Nephron progenitor cell (in vitro differentiated cells): ENCODE data around the gene LGALS1.

Source experiments
- DNase-seq: peaks from one replicate; pipeline ENCODE4 v3.0.0; 2021
- H3K27ac Mint-ChIP-seq: 2 replicates; pipeline ENCODE4 v1.8.0; 2021; ENCODE audit warnings: mild to moderate bottlenecking, moderate library complexity, mixed read lengths
- H3K27me3 Mint-ChIP-seq: 2 replicates; pipeline ENCODE4 v1.8.0; 2021; ENCODE audit warnings: mild to moderate bottlenecking, low read depth, mixed read lengths; ENCODE audit not compliant: poor library complexity
- H3K36me3 Mint-ChIP-seq: 2 replicates; pipeline ENCODE4 v1.8.0; 2021; ENCODE audit warnings: low read depth, mixed read lengths
- H3K4me1 Mint-ChIP-seq: 2 replicates; pipeline ENCODE4 v1.8.0; 2021; ENCODE audit warnings: mixed read lengths
- H3K4me3 Mint-ChIP-seq: 2 replicates; pipeline ENCODE4 v1.8.0; 2021; ENCODE audit warnings: mild to moderate bottlenecking, moderate library complexity, mixed read lengths
- H3K9me3 Mint-ChIP-seq: 2 replicates; pipeline ENCODE4 v1.8.0; 2021; ENCODE audit warnings: mild to moderate bottlenecking, moderate library complexity, mixed read lengths
- TF ChIP-seq, protein P1 (sequence below): fragments of 200-600 bp; sonication (generic); IDR thresholded peaks from 2 replicates; pipeline ENCODE4 v1.5.0; 2021; ENCODE audit warnings: antibody characterized with exemption

LGALS1 gene

DNA sequence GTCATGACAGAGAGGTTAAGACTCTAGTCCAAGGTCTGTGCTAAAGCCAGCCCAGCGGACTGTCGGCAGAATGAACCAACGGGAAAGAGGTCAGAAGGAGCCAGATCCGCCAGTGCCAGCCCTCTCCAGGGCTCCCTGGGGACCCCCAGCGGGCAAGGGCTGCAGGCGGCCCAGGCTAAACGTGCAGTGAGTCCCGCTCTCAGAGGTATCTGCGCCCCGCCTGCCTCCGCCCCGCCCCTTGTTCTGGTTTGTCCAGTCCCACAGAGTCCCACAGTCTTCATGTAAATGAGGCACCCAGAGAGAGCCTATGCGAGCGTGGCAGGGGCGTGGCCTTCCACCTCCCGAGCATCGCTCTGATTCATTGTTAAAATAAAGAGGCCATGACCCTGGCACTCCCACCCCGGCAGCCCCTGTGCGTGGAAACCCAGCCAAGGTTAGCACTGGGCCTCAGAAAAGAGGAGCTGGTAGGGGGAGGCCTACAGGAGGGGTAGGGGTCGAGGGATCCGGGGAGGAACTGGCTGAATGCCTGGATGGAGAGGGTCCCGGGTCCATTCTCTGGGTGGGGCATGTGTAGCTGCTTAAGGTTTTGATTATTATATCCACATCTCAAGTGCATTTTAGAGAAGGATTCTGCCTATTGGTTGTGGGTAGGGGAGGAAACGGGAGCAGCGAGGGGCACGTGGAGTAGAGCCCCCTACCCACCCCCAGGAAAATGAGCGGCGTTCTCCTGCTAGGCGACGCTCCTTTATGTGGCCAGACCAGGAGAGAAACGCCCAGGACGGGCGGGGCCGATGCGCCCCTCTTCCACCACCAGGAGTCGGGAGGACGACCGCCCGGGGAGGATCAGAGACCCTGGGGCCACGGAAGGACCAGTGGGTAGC, 21.5 kb downstream of the LGALS1 start, which contains the start of gene TRIOBP:
TRIOBP (plus strand) TSS at position 392 of the 881 bp plus-strand sequence. CDS start 4,318 bp downstream, outside the sequence.
- peak within 1 kb of the TSS; percentile 98 for H3K27ac Mint-ChIP-seq

DNA sequence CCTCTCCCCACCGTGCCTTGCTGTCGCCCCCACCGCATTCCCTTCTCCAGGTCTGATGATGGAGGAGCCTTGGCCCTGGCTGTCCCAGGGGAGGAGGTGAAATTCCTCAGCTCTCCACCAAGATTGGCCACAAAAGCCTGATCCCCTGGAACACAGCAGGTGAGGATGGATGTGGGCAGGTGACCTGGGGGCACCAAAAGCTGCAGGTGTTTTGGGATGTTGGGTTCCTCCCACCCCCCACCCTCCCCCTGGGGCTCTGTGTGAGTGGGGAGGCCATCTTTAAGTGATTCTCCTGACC, 22.1 kb downstream of the LGALS1 start:
- peaks cover 5% of the 10 kb centered on the region for H3K27me3 Mint-ChIP-seq
- no peak overlapping the region for H3K27ac Mint-ChIP-seq
- peaks cover 21% of the 10 kb centered on the region for H3K36me3 Mint-ChIP-seq
- TF ChIP-seq, protein P1, sequence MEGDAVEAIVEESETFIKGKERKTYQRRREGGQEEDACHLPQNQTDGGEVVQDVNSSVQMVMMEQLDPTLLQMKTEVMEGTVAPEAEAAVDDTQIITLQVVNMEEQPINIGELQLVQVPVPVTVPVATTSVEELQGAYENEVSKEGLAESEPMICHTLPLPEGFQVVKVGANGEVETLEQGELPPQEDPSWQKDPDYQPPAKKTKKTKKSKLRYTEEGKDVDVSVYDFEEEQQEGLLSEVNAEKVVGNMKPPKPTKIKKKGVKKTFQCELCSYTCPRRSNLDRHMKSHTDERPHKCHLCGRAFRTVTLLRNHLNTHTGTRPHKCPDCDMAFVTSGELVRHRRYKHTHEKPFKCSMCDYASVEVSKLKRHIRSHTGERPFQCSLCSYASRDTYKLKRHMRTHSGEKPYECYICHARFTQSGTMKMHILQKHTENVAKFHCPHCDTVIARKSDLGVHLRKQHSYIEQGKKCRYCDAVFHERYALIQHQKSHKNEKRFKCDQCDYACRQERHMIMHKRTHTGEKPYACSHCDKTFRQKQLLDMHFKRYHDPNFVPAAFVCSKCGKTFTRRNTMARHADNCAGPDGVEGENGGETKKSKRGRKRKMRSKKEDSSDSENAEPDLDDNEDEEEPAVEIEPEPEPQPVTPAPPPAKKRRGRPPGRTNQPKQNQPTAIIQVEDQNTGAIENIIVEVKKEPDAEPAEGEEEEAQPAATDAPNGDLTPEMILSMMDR = peak; percentile 5
- H3K4me1 Mint-ChIP-seq = peaks cover 35% of the 10 kb centered on the region
- H3K4me3 Mint-ChIP-seq = peak overlapping the region; percentile 89
- no peaks in the 10 kb centered on the region for H3K9me3 Mint-ChIP-seq
- no peak for DNase-seq

More for the DNA sequence above, 21.5 kb downstream of the LGALS1 start, which contains the start of gene TRIOBP:
- Mint-ChIP-seq H3K27me3 (peaks cover 5% of the 10 kb centered on the region), H3K4me1 (peaks cover 35% of the 10 kb centered on the region), H3K4me3 (peak within 1 kb of the TSS; percentile 89), H3K36me3 (peaks cover 21% of the 10 kb centered on the region), H3K9me3 (no peaks in the 10 kb centered on the region)
- TF ChIP-seq, protein P1 = peak; percentile 28
- peak; percentile 99 for DNase-seq

DNA sequence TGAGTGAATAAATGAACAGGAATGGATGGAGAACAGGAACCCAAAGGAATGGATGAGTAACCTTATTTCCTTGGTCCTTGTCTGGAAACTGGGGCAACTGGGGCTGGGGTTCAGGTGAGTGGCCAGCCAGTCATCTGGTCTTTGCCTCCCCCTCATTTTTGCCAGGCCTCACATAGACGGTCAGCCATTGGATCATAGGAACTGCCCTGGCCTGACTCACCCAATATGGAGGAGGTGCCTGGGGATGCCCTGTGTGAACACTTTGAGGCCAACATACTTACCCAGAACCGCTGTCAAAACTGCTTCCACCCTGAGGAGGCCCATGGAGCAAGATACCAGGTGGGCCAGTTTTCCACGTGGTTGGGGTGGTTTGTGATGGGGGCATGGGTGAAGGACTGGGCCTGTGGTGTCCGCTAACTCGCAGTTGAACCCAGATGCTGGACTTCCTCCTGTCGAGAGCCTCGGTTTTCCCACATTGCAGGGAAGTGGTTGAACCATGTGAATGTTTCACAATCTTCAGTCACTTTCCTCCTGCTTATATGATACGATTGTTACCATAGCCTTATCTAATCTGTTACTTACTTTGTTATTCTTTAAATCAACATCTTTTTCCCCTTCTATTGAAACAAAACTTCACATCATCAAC, 25.8 kb downstream of the LGALS1 start:
- H3K27ac Mint-ChIP-seq = no peak overlapping the region
- H3K4me3 Mint-ChIP-seq = no peak overlapping the region
- H3K4me1 Mint-ChIP-seq = peaks cover 25% of the 10 kb centered on the region
- H3K36me3 Mint-ChIP-seq = peaks cover 48% of the 10 kb centered on the region
- DNase-seq = no peak
- TF ChIP-seq, protein P1 = no peak
- H3K27me3 Mint-ChIP-seq = peaks cover 3% of the 10 kb centered on the region
- no peaks in the 10 kb centered on the region for H3K9me3 Mint-ChIP-seq

DNA sequence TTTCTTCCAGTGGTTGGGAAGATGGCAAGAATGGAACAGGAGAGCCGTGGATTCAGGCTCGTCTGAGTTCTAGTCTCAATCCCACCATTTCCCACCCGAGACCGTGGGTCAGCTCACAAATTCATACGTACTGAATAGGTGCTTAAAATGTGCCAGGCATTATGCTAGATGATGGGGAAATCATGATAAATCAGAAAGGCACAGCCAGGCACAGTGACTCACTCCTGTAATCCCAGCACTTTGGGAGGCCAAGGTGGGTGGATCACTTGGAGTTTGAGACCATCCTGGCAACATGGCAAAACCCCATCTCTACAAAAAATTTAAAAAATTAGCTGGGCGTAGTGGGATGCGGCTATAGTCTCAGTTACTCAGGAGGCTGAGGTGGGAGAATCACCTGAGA, 28.5 kb downstream of the LGALS1 start:
- H3K27me3 Mint-ChIP-seq = no peaks in the 10 kb centered on the region
- H3K4me3 Mint-ChIP-seq = no peak overlapping the region
- peaks cover 5% of the 10 kb centered on the region for H3K4me1 Mint-ChIP-seq
- DNase-seq = no peak
- no peaks in the 10 kb centered on the region for H3K9me3 Mint-ChIP-seq
- H3K27ac Mint-ChIP-seq = no peak overlapping the region
- H3K36me3 Mint-ChIP-seq = peaks cover 64% of the 10 kb centered on the region
- TF ChIP-seq, protein P1 = no peak

DNA sequence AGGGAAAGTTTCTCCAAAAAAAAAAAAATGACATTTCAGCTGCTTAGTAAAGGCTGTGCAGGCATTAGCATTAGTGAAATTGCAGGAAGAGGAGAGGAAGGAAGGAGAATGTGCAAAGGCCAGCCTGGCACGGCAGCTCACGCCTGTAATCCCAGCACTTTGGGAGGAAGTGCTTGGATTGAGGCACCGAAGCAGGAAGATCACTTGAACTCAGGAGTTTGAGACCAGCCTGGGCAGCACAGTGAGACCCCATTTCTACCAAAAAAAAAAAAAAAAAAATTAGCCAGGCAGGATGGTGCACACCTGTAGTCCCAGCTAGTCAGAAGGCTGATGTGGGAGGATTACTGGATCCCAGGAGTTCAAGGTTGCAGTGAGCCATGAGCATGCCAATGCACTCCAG, 29.2 kb downstream of the LGALS1 start:
- Mint-ChIP-seq H3K27ac (no peak overlapping the region), H3K27me3 (no peaks in the 10 kb centered on the region), H3K9me3 (no peaks in the 10 kb centered on the region), H3K4me3 (no peak overlapping the region), H3K36me3 (peaks cover 65% of the 10 kb centered on the region), H3K4me1 (peaks cover 1% of the 10 kb centered on the region)
- no peak for DNase-seq
- TF ChIP-seq, protein P1 = no peak
